WTC11 (cell line): ENCODE results near the gene CLPX. TPM values are rescaled to one million over a fixed set of nuclear protein-coding genes. Genes with fewer than 3 reads are reported as not detected.

Experiments
- ATAC-seq: fragments of 200-7000 bp; cut with Tn5 transposase; 2 replicates; pipeline ENCODE4 v1.10.0; 2021; ENCODE audit warnings: mild to moderate bottlenecking, moderate library complexity
- CTCF ChIA-PET: fragments of 300-600 bp; sonication (Branson Sonifier 250); formaldehyde crosslinking; loops from one replicate; lab custom pipeline; 2021; ENCODE audit warnings: antibody characterized with exemption; lab: Charles Lee
- POLR2A ChIA-PET: fragments of 350-600 bp; sonication (Branson Sonifier 250); formaldehyde crosslinking; loops from one replicate; lab custom pipeline; 2021; ENCODE audit warnings: antibody characterized with exemption; lab: Charles Lee
- DNase-seq: peaks from one replicate; pipeline ENCODE4 v3.0.0; 2021; ENCODE audit warnings: low spot score
- H3K27ac Mint-ChIP-seq: 2 replicates; pipeline ENCODE4 v1.8.0; 2021; ENCODE audit warnings: mixed read lengths
- H3K27me3 Mint-ChIP-seq: 2 replicates; pipeline ENCODE4 v1.8.0; 2021; ENCODE audit warnings: low read depth, mild to moderate bottlenecking, moderate library complexity, mixed read lengths
- H3K36me3 Mint-ChIP-seq: 2 replicates; pipeline ENCODE4 v1.8.0; 2021; ENCODE audit warnings: mixed read lengths
- H3K4me1 Mint-ChIP-seq: 2 replicates; pipeline ENCODE4 v1.8.0; 2022; ENCODE audit warnings: mixed read lengths
- H3K4me3 Mint-ChIP-seq: 2 replicates; pipeline ENCODE4 v1.8.0; 2021; ENCODE audit warnings: mild to moderate bottlenecking, moderate library complexity, mixed read lengths
- H3K9me3 Mint-ChIP-seq: 2 replicates; pipeline ENCODE4 v1.8.0; 2021; ENCODE audit warnings: mixed read lengths
- ERG ChIP-seq: fragments of 250-450 bp; sonication (Bioruptor Pico); IDR thresholded peaks from 2 replicates; pipeline ENCODE4 v1.8.0; 2021; ENCODE audit warnings: mild to moderate bottlenecking
- FOXK1 ChIP-seq: sonication (generic); formaldehyde crosslinking; IDR thresholded peaks from 2 replicates; pipeline ENCODE4 v1.8.0; 2022; ENCODE audit warnings: mild to moderate bottlenecking, moderate library complexity, missing genetic modification reagents
- FOXP1 ChIP-seq: sonication (generic); formaldehyde crosslinking; IDR thresholded peaks from 2 replicates; pipeline ENCODE4 v1.8.0; 2022; ENCODE audit warnings: missing genetic modification reagents, mild to moderate bottlenecking, moderate library complexity, borderline replicate concordance
- GTF2I ChIP-seq: fragments of 250-450 bp; sonication (Bioruptor Pico); conservative IDR thresholded peaks from 2 replicates; pipeline ENCODE4 v1.4.0; 2021; ENCODE audit warnings: mild to moderate bottlenecking
- JAZF1 ChIP-seq: fragments of 250-450 bp; sonication (Bioruptor Pico); IDR thresholded peaks from 2 replicates; pipeline ENCODE4 v1.9.0; 2021; ENCODE audit warnings: moderate library complexity, mild to moderate bottlenecking, inconsistent platforms
- JUN ChIP-seq: sonication (generic); formaldehyde crosslinking; IDR thresholded peaks from 2 replicates; pipeline ENCODE4 v1.8.0; 2023; ENCODE audit warnings: mild to moderate bottlenecking, missing genetic modification reagents
- RORB ChIP-seq: fragments of 250-450 bp; sonication (Bioruptor Pico); IDR thresholded peaks from 2 replicates; pipeline ENCODE4 v1.9.0; 2021; ENCODE audit warnings: mild to moderate bottlenecking
- SMAD3 ChIP-seq: sonication (generic); formaldehyde crosslinking; IDR thresholded peaks from 2 replicates; pipeline ENCODE4 v1.8.0; 2022; ENCODE audit warnings: missing genetic modification reagents, mild to moderate bottlenecking, borderline replicate concordance
- USF2 ChIP-seq: sonication (generic); formaldehyde crosslinking; IDR thresholded peaks from 2 replicates; pipeline ENCODE4 v1.8.1; 2023; ENCODE audit warnings: mild to moderate bottlenecking, missing genetic modification reagents, moderate library complexity
- ZNF138 ChIP-seq: sonication (generic); formaldehyde crosslinking; conservative IDR thresholded peaks from 2 replicates; pipeline ENCODE4 v1.8.1; 2022; ENCODE audit warnings: mild to moderate bottlenecking, moderate library complexity, missing genetic modification reagents
- ZNF219 ChIP-seq: sonication (generic); formaldehyde crosslinking; IDR thresholded peaks from 2 replicates; pipeline ENCODE4 v1.8.0; 2023; ENCODE audit warnings: missing genetic modification reagents, mild to moderate bottlenecking, borderline replicate concordance
- ZNF232 ChIP-seq: sonication (generic); formaldehyde crosslinking; IDR thresholded peaks from 2 replicates; pipeline ENCODE4 v1.8.0; 2022; ENCODE audit warnings: mild to moderate bottlenecking, missing genetic modification reagents
- ZNF396 ChIP-seq: fragments of 250-450 bp; sonication (Bioruptor Pico); IDR thresholded peaks from 2 replicates; pipeline ENCODE4 v1.8.0; 2021; ENCODE audit warnings: mild to moderate bottlenecking, moderate library complexity, borderline replicate concordance
- total RNA-seq: library from RNA; stranded (reverse); gene quantifications from 3 replicates; pipeline ENCODE4 v1.2.3, GENCODE V29; 2021
- TF ChIP-seq, protein P1 (sequence below): sonication (generic); formaldehyde crosslinking; IDR thresholded peaks from 2 replicates; pipeline ENCODE4 v1.8.1; 2022; ENCODE audit warnings: low read depth, mild to moderate bottlenecking, moderate library complexity, missing genetic modification reagents, borderline replicate concordance
- TF ChIP-seq, protein P2 (sequence below): sonication (generic); formaldehyde crosslinking; IDR thresholded peaks from 2 replicates; pipeline ENCODE4 v1.8.0; 2023; ENCODE audit warnings: missing genetic modification reagents, mild to moderate bottlenecking, borderline replicate concordance
- TF ChIP-seq, protein P3 (sequence below): fragments of 250-450 bp; sonication (Bioruptor Pico); IDR thresholded peaks from 2 replicates; pipeline ENCODE4 v1.9.0; 2021; ENCODE audit warnings: mild to moderate bottlenecking, borderline replicate concordance
- TF ChIP-seq, protein P4 (sequence below): fragments of 200-600 bp; IDR thresholded peaks from 2 replicates; pipeline ENCODE4 v1.8.0; 2022; ENCODE audit warnings: antibody characterized with exemption

CLPX gene
- total RNA-seq, 1 experiment from 2014 or later: 68.7 TPM

DNA sequence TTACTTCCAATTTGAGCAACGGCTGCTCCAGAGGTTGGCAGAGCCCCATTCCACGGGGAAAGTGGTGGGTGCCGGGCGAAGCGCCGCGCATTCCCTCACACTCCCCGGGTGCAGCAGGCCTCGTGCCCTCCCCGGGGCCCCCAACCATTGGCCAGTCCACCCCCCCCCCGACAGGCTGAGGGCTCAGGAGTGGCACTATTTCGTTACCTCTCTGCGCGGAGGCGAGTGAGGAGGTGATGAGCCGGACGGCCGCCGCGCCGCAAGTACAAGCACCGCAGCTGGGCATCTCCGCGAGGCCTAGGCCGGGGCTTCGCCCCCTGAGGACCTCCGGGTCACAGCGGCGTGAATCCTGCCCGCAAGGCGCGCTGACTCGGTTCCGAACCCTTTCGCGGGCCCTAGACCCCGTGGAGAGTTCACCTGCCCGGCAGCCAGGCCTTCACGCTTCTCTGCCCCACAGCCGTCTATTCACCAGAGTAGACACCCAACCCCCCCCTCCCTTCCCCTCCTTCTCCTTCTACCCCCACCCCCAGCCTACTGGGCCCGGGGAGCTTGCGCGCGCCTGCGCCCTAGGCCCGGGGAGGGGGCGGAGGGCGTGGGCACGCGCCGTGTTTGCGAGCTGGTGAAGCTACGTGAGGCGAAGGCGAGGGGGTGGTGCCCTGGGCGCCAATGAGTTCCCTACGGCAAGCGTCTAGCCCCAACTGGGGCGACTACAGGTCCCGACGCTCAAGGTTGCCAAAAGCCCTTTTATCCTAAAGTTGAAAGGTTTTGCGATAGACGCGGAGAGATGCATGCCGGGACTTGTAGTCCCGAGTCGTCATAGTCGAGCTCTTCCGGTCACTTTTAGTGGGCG lies at the start of gene CLPX (continued):
- TF ChIP-seq JUN (0 out of 2 replicates have a peak, but pooled peaks have one; percentile 39), ZNF219 (CRISPR knock-in tag) (peak; percentile 73; the same call in 1 of the 2 replicates)

DNA sequence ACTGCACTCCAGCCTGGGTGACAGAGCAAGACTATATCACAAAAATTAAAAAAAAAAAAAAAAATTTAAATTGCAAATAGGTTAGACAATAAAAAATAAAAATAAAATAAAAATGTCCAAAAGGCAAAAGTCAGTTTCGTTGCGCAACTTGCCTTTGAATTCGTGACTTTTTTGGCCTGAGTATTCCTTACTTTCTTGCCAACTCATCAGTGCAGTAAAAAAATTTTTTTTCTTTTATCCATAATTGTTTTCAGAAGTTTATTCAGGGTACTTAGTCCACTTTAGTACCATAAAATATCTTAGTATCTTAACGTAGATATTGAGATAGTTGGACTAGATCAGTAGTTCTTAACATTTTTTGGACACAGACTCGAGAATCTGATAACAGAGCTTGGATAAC lies 48.6 kb upstream of the CLPX start:
- ATAC-seq: no peak
- ChIA-PET POLR2A (no interaction called here), CTCF (interaction anchor here (1.4 to 1.6 kb wide), 3 partner anchors 22 to 132 kb away, joined by 5 to 7 read pairs (median 6); no protein-coding TSS in a partner anchor)
- H3K36me3 Mint-ChIP-seq: no peaks in the 10 kb centered on the region
- H3K27ac Mint-ChIP-seq: no peak overlapping the region
- TF ChIP-seq SMAD3 (CRISPR knock-in tag) (no peak), JAZF1 (no peak), ZNF138 (CRISPR knock-in tag) (no peak), USF2 (no peak), FOXP1 (CRISPR knock-in tag) (no peak), ZNF232 (CRISPR knock-in tag) (no peak), GTF2I (CRISPR knock-in tag) (no peak), FOXK1 (CRISPR knock-in tag) (no peak), ERG (CRISPR knock-in tag) (no peak), ZNF396 (CRISPR knock-in tag) (no peak)
- TF ChIP-seq, protein P1, sequence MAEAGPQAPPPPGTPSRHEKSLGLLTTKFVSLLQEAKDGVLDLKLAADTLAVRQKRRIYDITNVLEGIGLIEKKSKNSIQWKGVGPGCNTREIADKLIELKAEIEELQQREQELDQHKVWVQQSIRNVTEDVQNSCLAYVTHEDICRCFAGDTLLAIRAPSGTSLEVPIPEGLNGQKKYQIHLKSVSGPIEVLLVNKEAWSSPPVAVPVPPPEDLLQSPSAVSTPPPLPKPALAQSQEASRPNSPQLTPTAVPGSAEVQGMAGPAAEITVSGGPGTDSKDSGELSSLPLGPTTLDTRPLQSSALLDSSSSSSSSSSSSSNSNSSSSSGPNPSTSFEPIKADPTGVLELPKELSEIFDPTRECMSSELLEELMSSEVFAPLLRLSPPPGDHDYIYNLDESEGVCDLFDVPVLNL (CRISPR knock-in tag): no peak
- TF ChIP-seq, protein P2, sequence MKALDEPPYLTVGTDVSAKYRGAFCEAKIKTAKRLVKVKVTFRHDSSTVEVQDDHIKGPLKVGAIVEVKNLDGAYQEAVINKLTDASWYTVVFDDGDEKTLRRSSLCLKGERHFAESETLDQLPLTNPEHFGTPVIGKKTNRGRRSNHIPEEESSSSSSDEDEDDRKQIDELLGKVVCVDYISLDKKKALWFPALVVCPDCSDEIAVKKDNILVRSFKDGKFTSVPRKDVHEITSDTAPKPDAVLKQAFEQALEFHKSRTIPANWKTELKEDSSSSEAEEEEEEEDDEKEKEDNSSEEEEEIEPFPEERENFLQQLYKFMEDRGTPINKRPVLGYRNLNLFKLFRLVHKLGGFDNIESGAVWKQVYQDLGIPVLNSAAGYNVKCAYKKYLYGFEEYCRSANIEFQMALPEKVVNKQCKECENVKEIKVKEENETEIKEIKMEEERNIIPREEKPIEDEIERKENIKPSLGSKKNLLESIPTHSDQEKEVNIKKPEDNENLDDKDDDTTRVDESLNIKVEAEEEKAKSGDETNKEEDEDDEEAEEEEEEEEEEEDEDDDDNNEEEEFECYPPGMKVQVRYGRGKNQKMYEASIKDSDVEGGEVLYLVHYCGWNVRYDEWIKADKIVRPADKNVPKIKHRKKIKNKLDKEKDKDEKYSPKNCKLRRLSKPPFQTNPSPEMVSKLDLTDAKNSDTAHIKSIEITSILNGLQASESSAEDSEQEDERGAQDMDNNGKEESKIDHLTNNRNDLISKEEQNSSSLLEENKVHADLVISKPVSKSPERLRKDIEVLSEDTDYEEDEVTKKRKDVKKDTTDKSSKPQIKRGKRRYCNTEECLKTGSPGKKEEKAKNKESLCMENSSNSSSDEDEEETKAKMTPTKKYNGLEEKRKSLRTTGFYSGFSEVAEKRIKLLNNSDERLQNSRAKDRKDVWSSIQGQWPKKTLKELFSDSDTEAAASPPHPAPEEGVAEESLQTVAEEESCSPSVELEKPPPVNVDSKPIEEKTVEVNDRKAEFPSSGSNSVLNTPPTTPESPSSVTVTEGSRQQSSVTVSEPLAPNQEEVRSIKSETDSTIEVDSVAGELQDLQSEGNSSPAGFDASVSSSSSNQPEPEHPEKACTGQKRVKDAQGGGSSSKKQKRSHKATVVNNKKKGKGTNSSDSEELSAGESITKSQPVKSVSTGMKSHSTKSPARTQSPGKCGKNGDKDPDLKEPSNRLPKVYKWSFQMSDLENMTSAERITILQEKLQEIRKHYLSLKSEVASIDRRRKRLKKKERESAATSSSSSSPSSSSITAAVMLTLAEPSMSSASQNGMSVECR (CRISPR knock-in tag): no peak
- no peaks in the 10 kb centered on the region for H3K9me3 Mint-ChIP-seq
- no peaks in the 10 kb centered on the region for H3K4me1 Mint-ChIP-seq
- DNase-seq: no peak
- no peak overlapping the region for H3K4me3 Mint-ChIP-seq
- H3K27me3 Mint-ChIP-seq: no peaks in the 10 kb centered on the region

- H3K36me3 Mint-ChIP-seq: no peaks in the 10 kb centered on the region
- DNase-seq: no peak
- ATAC-seq: no peak
- POLR2A ChIA-PET: no interaction called here
- no peaks in the 10 kb centered on the region for H3K4me1 Mint-ChIP-seq
- H3K9me3 Mint-ChIP-seq: no peaks in the 10 kb centered on the region
- no peak overlapping the region for H3K4me3 Mint-ChIP-seq
- TF ChIP-seq, protein P3, sequence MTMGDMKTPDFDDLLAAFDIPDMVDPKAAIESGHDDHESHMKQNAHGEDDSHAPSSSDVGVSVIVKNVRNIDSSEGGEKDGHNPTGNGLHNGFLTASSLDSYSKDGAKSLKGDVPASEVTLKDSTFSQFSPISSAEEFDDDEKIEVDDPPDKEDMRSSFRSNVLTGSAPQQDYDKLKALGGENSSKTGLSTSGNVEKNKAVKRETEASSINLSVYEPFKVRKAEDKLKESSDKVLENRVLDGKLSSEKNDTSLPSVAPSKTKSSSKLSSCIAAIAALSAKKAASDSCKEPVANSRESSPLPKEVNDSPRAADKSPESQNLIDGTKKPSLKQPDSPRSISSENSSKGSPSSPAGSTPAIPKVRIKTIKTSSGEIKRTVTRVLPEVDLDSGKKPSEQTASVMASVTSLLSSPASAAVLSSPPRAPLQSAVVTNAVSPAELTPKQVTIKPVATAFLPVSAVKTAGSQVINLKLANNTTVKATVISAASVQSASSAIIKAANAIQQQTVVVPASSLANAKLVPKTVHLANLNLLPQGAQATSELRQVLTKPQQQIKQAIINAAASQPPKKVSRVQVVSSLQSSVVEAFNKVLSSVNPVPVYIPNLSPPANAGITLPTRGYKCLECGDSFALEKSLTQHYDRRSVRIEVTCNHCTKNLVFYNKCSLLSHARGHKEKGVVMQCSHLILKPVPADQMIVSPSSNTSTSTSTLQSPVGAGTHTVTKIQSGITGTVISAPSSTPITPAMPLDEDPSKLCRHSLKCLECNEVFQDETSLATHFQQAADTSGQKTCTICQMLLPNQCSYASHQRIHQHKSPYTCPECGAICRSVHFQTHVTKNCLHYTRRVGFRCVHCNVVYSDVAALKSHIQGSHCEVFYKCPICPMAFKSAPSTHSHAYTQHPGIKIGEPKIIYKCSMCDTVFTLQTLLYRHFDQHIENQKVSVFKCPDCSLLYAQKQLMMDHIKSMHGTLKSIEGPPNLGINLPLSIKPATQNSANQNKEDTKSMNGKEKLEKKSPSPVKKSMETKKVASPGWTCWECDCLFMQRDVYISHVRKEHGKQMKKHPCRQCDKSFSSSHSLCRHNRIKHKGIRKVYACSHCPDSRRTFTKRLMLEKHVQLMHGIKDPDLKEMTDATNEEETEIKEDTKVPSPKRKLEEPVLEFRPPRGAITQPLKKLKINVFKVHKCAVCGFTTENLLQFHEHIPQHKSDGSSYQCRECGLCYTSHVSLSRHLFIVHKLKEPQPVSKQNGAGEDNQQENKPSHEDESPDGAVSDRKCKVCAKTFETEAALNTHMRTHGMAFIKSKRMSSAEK (CRISPR knock-in tag): no peak
- TF ChIP-seq JAZF1 (no peak), RORB (CRISPR knock-in tag) (no peak), ZNF396 (CRISPR knock-in tag) (no peak), ZNF138 (CRISPR knock-in tag) (no peak)
- TF ChIP-seq, protein P4, sequence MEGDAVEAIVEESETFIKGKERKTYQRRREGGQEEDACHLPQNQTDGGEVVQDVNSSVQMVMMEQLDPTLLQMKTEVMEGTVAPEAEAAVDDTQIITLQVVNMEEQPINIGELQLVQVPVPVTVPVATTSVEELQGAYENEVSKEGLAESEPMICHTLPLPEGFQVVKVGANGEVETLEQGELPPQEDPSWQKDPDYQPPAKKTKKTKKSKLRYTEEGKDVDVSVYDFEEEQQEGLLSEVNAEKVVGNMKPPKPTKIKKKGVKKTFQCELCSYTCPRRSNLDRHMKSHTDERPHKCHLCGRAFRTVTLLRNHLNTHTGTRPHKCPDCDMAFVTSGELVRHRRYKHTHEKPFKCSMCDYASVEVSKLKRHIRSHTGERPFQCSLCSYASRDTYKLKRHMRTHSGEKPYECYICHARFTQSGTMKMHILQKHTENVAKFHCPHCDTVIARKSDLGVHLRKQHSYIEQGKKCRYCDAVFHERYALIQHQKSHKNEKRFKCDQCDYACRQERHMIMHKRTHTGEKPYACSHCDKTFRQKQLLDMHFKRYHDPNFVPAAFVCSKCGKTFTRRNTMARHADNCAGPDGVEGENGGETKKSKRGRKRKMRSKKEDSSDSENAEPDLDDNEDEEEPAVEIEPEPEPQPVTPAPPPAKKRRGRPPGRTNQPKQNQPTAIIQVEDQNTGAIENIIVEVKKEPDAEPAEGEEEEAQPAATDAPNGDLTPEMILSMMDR: no peak
- TF ChIP-seq, all 79 proteins: peak for 0
- H3K27ac Mint-ChIP-seq: no peak overlapping the region
- no peaks in the 10 kb centered on the region for H3K27me3 Mint-ChIP-seq
- CTCF ChIA-PET: no interaction called here
Measured at GRCh38 chr15:65232520-65232919, 47.4 kb upstream of the CLPX start.
